ENCODE data around the gene MEGF8.

The MEGF8 gene

GRCh38 chr19:42287017-42287826, 38.2 kb upstream of the MEGF8 start:
- DNase-seq (ENCODE audit: low read depth in 2 of 2) = no peak

- DNase-seq (ENCODE audit: low read depth in 2 of 2) = no peak
These were observed 37.7 kb upstream of the MEGF8 start for GRCh38 chr19:42287827-42288107.

GRCh38 chr19:42288387-42288786, 37.0 kb upstream of the MEGF8 start:
- DNase-seq (ENCODE audit: low read depth in 2 of 2) = no peak

GRCh38 chr19:42288881-42289555, 36.4 kb upstream of the MEGF8 start:
- DNase-seq (ENCODE audit: low read depth in 2 of 2) = no peak

- no peak for DNase-seq (ENCODE audit: low read depth in 2 of 2)
These were observed 35.8 kb upstream of the MEGF8 start for GRCh38 chr19:42289556-42290041.

- DNase-seq (ENCODE audit: low read depth in 2 of 2) = no peak
These were observed 35.3 kb upstream of the MEGF8 start for GRCh38 chr19:42290136-42290522.

- no peak for DNase-seq (ENCODE audit: low read depth in 2 of 2)
These were observed 34.7 kb upstream of the MEGF8 start for GRCh38 chr19:42290523-42291434.

- DNase-seq (ENCODE audit: low read depth in 2 of 2) = no peak
These were observed 34.0 kb upstream of the MEGF8 start for GRCh38 chr19:42291435-42291810.

- DNase-seq (ENCODE audit: low read depth in 2 of 2) = no peak
These were observed 33.1 kb upstream of the MEGF8 start for GRCh38 chr19:42292042-42292960.

GRCh38 chr19:42292963-42293362, 32.5 kb upstream of the MEGF8 start:
- no peak for DNase-seq (ENCODE audit: low read depth in 2 of 2)

- DNase-seq (ENCODE audit: low read depth in 2 of 2) = no peak
These were observed 31.9 kb upstream of the MEGF8 start for GRCh38 chr19:42293540-42293939.

- no peak for DNase-seq (ENCODE audit: low read depth in 2 of 2)
These were observed 31.5 kb upstream of the MEGF8 start for GRCh38 chr19:42293948-42294347.

- no peak for DNase-seq (ENCODE audit: low read depth in 2 of 2)
These were observed 30.8 kb upstream of the MEGF8 start for GRCh38 chr19:42294471-42295137.

- no peak for DNase-seq (ENCODE audit: low read depth in 2 of 2)
These were observed 30.1 kb upstream of the MEGF8 start for GRCh38 chr19:42295342-42295741.

GRCh38 chr19:42295831-42296525, 29.5 kb upstream of the MEGF8 start:
- no peak for DNase-seq (ENCODE audit: low read depth in 2 of 2)

GRCh38 chr19:42297039-42297438, 28.4 kb upstream of the MEGF8 start:
- DNase-seq (ENCODE audit: low read depth in 2 of 2) = no peak

- DNase-seq (ENCODE audit: low read depth in 2 of 2) = no peak
These were observed 23.7 kb upstream of the MEGF8 start, which contains the start of gene PRR19 for GRCh38 chr19:42301646-42302203. Gene PRR19, plus strand, starts transcription at chr19:42302132. Its CDS starts 7,453 bp downstream, at chr19:42309585.

- DNase-seq (ENCODE audit: low read depth in 2 of 2) = no peak
These were observed 22.4 kb upstream of the MEGF8 start for GRCh38 chr19:42303101-42303464.

- no peak for DNase-seq (ENCODE audit: low read depth in 2 of 2)
These were observed 21.6 kb upstream of the MEGF8 start for GRCh38 chr19:42303876-42304275.

GRCh38 chr19:42306646-42307045, 18.8 kb upstream of the MEGF8 start:
- DNase-seq (ENCODE audit: low read depth in 2 of 2) = no peak

Measured in fibroblast of skin of left quadriceps (primary cell).